Sigmoid colon (tissue), 7 donors: ENCODE data around the gene GTF3C6. TPM values are rescaled to one million over a fixed set of nuclear protein-coding genes. Genes with fewer than 3 reads are reported as not detected.
"Not testable (repeated sequence)": the region's sequence is repeated elsewhere in the genome, so short reads cannot be mapped to it uniquely, and the experiment has no call there.

Experiments
- DNase-seq: peaks from one replicate; pipeline ENCODE4 v3.0.0-alpha.2; 2019
- H3K27ac ChIP-seq, 4 donors: fragments of 200-600 bp; sonication (generic); one replicate each; pipeline ENCODE4 v1.5.1; 2016 to 2019; ENCODE audit warnings: mild to moderate bottlenecking in 1 of 4
- H3K27me3 ChIP-seq, 3 donors: fragments of 200-600 bp; sonication (generic); one replicate each; pipeline ENCODE4 v1.5.1; 2019; ENCODE audit warnings: mild to moderate bottlenecking in 1 of 3
- H3K36me3 ChIP-seq, 4 donors: fragments of 200-600 bp; sonication (generic); one replicate each; pipeline ENCODE4 v1.5.1; 2016 to 2019
- H3K4me1 ChIP-seq, 4 donors: fragments of 200-600 bp; sonication (generic); one replicate each; pipeline ENCODE4 v1.5.1; 2017 to 2019
- H3K4me3 ChIP-seq, 4 donors: fragments of 200-600 bp; sonication (generic); one replicate each; pipeline ENCODE4 v1.5.1; 2017 to 2019; ENCODE audit warnings: mild to moderate bottlenecking in 2 of 4, moderate library complexity in 1 of 4
- H3K9me3 ChIP-seq, 4 donors: fragments of 200-600 bp in 3 of 4; sonication (generic) in 3 of 4; one replicate each; pipeline versions ENCODE4 v1.5.1 to v1.6.1; 2013 to 2019
- EP300 ChIP-seq, 4 donors: sonication (generic); formaldehyde crosslinking; IDR thresholded peaks; one replicate each; pipeline ENCODE4 v1.6.1; 2017; ENCODE audit warnings: antibody characterized with exemption in 4 of 4
- POLR2A ChIP-seq, 2 donors: fragments of 450-650 bp; IDR thresholded peaks; one replicate each; pipeline ENCODE4 v1.6.1; 2016; ENCODE audit warnings: antibody characterized with exemption in 2 of 2, mild to moderate bottlenecking in 2 of 2, moderate library complexity in 2 of 2
- POLR2AphosphoS5 ChIP-seq, 4 donors: sonication (generic); formaldehyde crosslinking; IDR thresholded peaks; one replicate each; pipeline ENCODE4 v1.6.1; 2017; ENCODE audit warnings: antibody characterized with exemption in 4 of 4
- WGBS, 2 donors: extraction: QIAGEN DNeasy Blood & Tissue Kit; methylation state at CpG; one replicate each; pipeline ENCODE4 v1.1.7; 2013; 5-methylcytosine and 5-hydroxymethylcytosine counted together
- intact Hi-C: fragments of 100-400 bp; cut with DNase I; formaldehyde crosslinking; loops from one replicate; pipeline ENCODE4 v1.15.1; 2023
- polyA plus RNA-seq, 3 donors: library from polyadenylated mRNA; stranded (reverse); fragments of 200-250 nt; gene quantifications; one replicate each; pipeline ENCODE4 v1.2.3, GENCODE V29; 2013
- total RNA-seq, 4 donors: library from RNA; depleted of rRNA; stranded (reverse); fragments of >200 nt; gene quantifications; one replicate each; pipeline ENCODE4 v1.1.0, GENCODE V29; 2016
- TF ChIP-seq, protein P1 (sequence below), 4 experiments: fragments of 450-650 bp in 3 of 4; fragments of 200-600 bp in 1 of 4; IDR thresholded peaks; one replicate each; pipeline ENCODE4 v1.5.1; 2016 to 2019; ENCODE audit warnings: antibody characterized with exemption in 4 of 4, mild to moderate bottlenecking in 3 of 4, moderate library complexity in 2 of 4
- donor health status: healthy with polysubstance abuse.
- donor health status: Bipolar disorder and iron deficiency.
- donor health status: healthy.

Gene GTF3C6
- total and polyA plus RNA-seq, 7 donors: 41.0 to 100 (median 59.9) TPM

DNA sequence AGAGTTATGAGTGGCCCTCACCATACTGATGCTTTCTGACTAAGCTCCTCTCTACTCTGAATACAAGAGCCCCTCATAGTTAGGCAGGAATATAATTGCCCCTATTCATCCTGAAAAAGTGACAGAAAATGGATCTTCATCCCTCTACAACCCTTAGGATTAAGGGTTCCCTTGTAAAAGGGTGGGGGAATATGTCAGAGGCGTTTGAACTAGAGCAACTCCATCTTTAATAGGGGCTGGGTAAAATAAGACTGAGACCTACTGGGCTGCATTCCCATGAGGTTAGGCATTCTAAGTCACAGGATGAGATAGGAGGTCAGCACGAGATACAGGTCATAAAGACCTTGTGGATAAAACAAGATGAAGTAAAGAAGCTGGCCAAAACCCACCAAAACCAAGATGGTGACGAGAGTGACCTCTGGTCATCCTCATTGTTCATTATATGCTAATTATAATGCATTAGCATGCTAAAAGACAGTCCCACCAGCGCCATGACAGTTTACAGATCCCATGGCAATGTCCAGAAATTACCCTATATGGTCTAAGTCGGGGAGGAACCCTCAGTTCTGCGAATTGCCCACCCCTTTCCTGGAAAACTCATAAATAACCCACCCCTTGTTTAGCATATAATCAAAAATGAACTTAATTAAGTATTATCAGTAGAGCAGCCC, 4.7 kb upstream of the GTF3C6 start:
- no peaks in the 10 kb centered on the region for H3K36me3 ChIP-seq
- no peak overlapping the region for H3K27ac ChIP-seq
- TF ChIP-seq EP300 (IDR thresholded peaks at IDR 0.05) (no peak), POLR2AphosphoS5 (IDR thresholded peaks at IDR 0.05) (no peak), POLR2A (IDR thresholded peaks at IDR 0.05) (no peak)
- TF ChIP-seq, protein P1, sequence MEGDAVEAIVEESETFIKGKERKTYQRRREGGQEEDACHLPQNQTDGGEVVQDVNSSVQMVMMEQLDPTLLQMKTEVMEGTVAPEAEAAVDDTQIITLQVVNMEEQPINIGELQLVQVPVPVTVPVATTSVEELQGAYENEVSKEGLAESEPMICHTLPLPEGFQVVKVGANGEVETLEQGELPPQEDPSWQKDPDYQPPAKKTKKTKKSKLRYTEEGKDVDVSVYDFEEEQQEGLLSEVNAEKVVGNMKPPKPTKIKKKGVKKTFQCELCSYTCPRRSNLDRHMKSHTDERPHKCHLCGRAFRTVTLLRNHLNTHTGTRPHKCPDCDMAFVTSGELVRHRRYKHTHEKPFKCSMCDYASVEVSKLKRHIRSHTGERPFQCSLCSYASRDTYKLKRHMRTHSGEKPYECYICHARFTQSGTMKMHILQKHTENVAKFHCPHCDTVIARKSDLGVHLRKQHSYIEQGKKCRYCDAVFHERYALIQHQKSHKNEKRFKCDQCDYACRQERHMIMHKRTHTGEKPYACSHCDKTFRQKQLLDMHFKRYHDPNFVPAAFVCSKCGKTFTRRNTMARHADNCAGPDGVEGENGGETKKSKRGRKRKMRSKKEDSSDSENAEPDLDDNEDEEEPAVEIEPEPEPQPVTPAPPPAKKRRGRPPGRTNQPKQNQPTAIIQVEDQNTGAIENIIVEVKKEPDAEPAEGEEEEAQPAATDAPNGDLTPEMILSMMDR (IDR thresholded peaks at IDR 0.05): no peak
- peaks cover 0 to 20% (median 13%) of the 10 kb centered on the region in 4 donors for H3K4me1 ChIP-seq
- 92 to 93% methylated on average over 6 of the region's 6 CpGs for WGBS, 2 donors
- intact Hi-C loops: no loop called here
- no peaks in the 10 kb centered on the region for H3K9me3 ChIP-seq
- no peak for DNase-seq
- H3K27me3 ChIP-seq: no peaks in the 10 kb centered on the region
- H3K4me3 ChIP-seq: no peak overlapping the region

DNA sequence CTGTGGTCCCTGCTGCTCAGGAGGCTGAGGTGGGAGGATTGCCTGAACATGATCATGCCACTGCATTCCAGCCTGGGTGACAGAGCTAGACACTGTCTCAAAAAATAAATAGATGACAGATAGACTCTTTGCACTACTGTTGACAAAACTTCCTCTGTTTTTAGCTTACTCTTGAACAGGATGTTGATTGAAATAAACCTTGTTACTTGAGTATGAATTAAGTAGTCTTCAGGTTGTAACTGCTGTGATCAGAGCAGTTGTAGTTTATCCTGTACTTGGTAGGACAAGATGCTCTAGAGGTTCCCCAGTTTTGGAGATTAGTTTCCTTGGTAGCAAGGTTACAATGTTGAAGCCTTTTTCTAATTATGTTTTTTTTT, 1.5 kb downstream of the GTF3C6 start:
- peaks cover 0 to 49% (median 32%) of the 10 kb centered on the region in 4 donors for H3K36me3 ChIP-seq
- TF ChIP-seq POLR2A (IDR thresholded peaks at IDR 0.05) (no peak), POLR2AphosphoS5 (IDR thresholded peaks at IDR 0.05) (no peak), EP300 (IDR thresholded peaks at IDR 0.05) (no peak)
- TF ChIP-seq, protein P1 (IDR thresholded peaks at IDR 0.05): no peak
- no peak overlapping the region for H3K4me3 ChIP-seq
- no peaks in the 10 kb centered on the region for H3K9me3 ChIP-seq
- DNase-seq: no peak
- peaks cover 0 to 17% (median 12%) of the 10 kb centered on the region in 4 donors for H3K4me1 ChIP-seq
- no peaks in the 10 kb centered on the region for H3K27me3 ChIP-seq
- no peak overlapping the region for H3K27ac ChIP-seq
- intact Hi-C loops: no loop called here

DNA sequence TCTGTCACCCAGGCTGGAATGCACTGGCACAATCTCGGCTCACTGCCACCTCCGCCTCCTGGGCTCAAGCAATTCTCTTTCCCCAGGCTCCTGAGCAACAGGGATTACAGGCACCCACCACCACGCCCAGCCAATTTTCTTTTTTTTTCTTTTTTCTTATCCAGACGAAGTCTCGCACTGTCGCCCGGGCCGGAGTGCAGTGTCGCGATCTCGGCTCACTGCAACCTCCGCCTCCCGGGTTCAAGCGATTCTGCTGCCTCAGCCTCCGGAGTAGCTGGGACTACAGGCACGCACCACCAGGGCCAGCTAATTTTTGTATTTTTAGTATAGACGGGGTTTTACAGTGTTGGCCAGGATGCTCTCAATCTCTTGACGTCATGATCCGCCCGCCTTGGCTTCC, 4.1 kb downstream of the GTF3C6 start:
- H3K27me3 ChIP-seq: not testable (repeated sequence)
- Histone ChIP-seq H3K4me1 (peaks cover 0 to 17% (median 12%) of the 10 kb centered on the region in 4 donors), H3K36me3 (peaks cover 0 to 75% (median 43%) of the 10 kb centered on the region in 4 donors)

DNA sequence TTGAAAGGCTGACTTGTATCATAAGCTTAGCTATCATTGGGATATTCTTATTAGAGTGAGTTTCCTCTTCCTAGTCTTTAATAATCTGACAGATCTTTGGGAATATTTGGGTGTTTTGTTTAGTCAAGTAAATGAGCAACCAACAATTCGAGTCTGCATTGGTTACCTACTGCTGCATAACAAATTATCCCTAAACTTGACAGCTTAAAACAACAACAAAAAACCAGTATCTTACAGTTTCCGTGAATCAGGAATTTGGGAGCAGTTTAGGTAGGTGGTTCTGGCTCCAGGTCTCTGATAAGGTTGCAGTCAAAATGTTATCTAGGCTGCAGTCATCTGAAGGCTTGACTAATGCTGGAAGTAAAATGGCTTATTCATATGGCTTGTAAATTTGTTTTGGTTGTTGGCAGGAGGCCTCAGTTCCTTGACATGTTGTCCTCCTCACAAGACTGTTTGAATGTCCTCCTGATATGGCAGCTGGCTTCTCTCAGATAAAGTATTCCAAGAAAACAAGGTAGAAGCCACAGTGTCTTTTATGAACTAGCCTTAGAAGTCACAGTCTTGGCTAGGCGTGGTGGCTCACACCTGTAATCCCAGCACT, 7.2 kb downstream of the GTF3C6 start:
- Histone ChIP-seq H3K27ac (no peak overlapping the region), H3K9me3 (no peaks in the 10 kb centered on the region), H3K36me3 (peaks cover 0 to 81% (median 42%) of the 10 kb centered on the region in 4 donors), H3K27me3 (no peaks in the 10 kb centered on the region), H3K4me1 (no peaks in the 10 kb centered on the region), H3K4me3 (no peak overlapping the region)
- DNase-seq: no peak
- intact Hi-C loops: no loop called here
- WGBS, 2 donors: 94 to 96% methylated on average over 3 of the region's 3 CpGs
- TF ChIP-seq POLR2A (IDR thresholded peaks at IDR 0.05): no peak
- TF ChIP-seq, protein P1 (IDR thresholded peaks at IDR 0.05): no peak
- TF ChIP-seq POLR2AphosphoS5 (IDR thresholded peaks at IDR 0.05): no peak
- no peak for TF ChIP-seq EP300 (IDR thresholded peaks at IDR 0.05)

More for the DNA sequence above, 4.1 kb downstream of the GTF3C6 start:
- intact Hi-C loops, H3K4me3 ChIP-seq, H3K9me3 ChIP-seq, DNase-seq, H3K27ac ChIP-seq: not testable (repeated sequence)
- 95 to 96% methylated on average over 20 of the region's 20 CpGs for WGBS, 2 donors

DNA sequence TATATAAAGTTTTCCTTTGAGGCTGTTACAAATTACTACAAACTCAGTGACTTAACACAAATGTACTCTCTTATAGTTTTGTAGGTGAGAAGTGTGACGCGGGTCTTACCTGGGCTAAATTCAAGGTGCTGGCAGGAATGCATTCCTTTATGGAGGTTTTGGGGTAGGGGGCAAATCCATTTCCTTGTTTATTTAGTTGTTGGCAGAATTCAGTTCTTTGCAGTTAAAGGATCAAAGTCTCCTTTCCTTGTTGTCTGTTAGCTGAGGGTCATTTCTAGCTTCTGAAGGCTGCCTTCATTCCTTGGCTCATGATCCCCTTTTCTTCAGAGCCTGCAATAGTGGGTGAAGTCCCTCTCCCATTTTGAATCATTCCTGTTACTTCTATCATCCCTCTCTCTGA, 10.2 kb downstream of the GTF3C6 start:
- H3K4me1 ChIP-seq, H3K4me3 ChIP-seq, H3K27me3 ChIP-seq, DNase-seq, H3K9me3 ChIP-seq, H3K27ac ChIP-seq, intact Hi-C loops: not testable (repeated sequence)
- WGBS, 2 donors: 75 to 91% methylated on average over 2 of the region's 2 CpGs
- H3K36me3 ChIP-seq: peaks cover 0 to 51% (median 21%) of the 10 kb centered on the region in 4 donors
